Astrocyte (in vitro differentiated cells and primary cell): ENCODE data around the gene CARD19.

Source experiments
- CTCF ChIP-seq: IDR thresholded peaks from 2 replicates; pipeline ENCODE4 v1.5.1; 2011; ENCODE audit warnings: low read depth, mild to moderate bottlenecking, inconsistent platforms, low read length, moderate library complexity; ENCODE audit not compliant: insufficient read depth
- EZH2 ChIP-seq: IDR thresholded peaks from 2 replicates; pipeline ENCODE4 v1.6.1; 2012; ENCODE audit warnings: mild to moderate bottlenecking, low read length, inconsistent platforms; ENCODE audit not compliant: insufficient read depth

GRCh38 chr9:93084471-93084881, 11.5 kb upstream of the CARD19 start:
- TF ChIP-seq CTCF (no peak), EZH2 (no peak)
